ENCODE data around the gene GGTLC2. TPM values are rescaled to one million over a fixed set of nuclear protein-coding genes. Genes with fewer than 3 reads are reported as not detected.
"Not testable (repeated sequence)": the region's sequence is repeated elsewhere in the genome, so short reads cannot be mapped to it uniquely, and the experiment has no call there.

Gene GGTLC2
- total RNA-seq, 6 donors from 2014 or later, result 0.89 to 5.3 (median 4.3) TPM; not detected in 2

DNA sequence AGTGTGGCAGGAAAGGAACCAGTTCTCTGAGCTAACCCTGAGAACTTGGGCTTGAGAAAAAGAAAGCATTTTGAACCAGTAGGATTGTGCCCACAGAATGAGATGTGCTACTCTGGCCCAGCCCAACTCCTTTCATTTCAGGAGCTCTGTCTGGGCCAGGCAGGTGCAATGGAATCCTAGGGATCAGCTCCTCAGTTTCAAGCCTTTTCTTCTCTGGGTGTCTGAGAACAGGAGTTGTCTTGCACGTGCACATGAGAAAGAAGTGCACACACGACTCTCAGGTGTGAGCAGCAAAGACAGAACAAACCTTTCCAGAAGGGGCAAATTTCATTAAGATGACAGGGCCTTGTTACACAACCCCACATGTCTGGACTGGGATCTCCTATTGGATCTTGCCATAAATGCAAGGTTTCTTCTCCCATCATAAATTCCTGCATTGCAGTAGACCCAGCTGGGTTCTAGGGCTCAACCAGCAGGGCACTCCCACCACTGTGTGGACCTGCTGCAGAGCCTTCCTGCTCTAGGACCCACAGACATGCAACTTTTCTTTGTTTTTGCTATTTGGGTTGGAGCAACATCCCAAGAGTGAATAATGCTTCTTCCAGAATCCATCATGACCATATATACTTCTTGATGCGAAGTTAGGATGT, 24.5 kb upstream of the GGTLC2 start:
- Histone ChIP-seq H3K27me3 (no peaks in the 10 kb centered on the region), H3K4me3 (no peak overlapping the region), H3K4me1 (no peaks in the 10 kb centered on the region), H3K36me3 (no peaks in the 10 kb centered on the region), H3K9me3 (peaks cover 0 to 4% (median 2%) of the 10 kb centered on the region in 4 donors), H3K27ac (no peak overlapping the region)
- DNase-seq (no peak), ATAC-seq (ENCODE audit: low FRiP score in 2 of 2) (no peak)
- WGBS, 2 donors, result 68 to 72% methylated on average over 3 of the region's 3 CpGs
- TF ChIP-seq POLR2A (IDR thresholded peaks at IDR 0.05) (no peak), EP300 (IDR thresholded peaks at IDR 0.05) (no peak), POLR2AphosphoS5 (IDR thresholded peaks at IDR 0.05) (no peak)
- TF ChIP-seq, protein P1, sequence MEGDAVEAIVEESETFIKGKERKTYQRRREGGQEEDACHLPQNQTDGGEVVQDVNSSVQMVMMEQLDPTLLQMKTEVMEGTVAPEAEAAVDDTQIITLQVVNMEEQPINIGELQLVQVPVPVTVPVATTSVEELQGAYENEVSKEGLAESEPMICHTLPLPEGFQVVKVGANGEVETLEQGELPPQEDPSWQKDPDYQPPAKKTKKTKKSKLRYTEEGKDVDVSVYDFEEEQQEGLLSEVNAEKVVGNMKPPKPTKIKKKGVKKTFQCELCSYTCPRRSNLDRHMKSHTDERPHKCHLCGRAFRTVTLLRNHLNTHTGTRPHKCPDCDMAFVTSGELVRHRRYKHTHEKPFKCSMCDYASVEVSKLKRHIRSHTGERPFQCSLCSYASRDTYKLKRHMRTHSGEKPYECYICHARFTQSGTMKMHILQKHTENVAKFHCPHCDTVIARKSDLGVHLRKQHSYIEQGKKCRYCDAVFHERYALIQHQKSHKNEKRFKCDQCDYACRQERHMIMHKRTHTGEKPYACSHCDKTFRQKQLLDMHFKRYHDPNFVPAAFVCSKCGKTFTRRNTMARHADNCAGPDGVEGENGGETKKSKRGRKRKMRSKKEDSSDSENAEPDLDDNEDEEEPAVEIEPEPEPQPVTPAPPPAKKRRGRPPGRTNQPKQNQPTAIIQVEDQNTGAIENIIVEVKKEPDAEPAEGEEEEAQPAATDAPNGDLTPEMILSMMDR (IDR thresholded peaks at IDR 0.05), result no peak

DNA sequence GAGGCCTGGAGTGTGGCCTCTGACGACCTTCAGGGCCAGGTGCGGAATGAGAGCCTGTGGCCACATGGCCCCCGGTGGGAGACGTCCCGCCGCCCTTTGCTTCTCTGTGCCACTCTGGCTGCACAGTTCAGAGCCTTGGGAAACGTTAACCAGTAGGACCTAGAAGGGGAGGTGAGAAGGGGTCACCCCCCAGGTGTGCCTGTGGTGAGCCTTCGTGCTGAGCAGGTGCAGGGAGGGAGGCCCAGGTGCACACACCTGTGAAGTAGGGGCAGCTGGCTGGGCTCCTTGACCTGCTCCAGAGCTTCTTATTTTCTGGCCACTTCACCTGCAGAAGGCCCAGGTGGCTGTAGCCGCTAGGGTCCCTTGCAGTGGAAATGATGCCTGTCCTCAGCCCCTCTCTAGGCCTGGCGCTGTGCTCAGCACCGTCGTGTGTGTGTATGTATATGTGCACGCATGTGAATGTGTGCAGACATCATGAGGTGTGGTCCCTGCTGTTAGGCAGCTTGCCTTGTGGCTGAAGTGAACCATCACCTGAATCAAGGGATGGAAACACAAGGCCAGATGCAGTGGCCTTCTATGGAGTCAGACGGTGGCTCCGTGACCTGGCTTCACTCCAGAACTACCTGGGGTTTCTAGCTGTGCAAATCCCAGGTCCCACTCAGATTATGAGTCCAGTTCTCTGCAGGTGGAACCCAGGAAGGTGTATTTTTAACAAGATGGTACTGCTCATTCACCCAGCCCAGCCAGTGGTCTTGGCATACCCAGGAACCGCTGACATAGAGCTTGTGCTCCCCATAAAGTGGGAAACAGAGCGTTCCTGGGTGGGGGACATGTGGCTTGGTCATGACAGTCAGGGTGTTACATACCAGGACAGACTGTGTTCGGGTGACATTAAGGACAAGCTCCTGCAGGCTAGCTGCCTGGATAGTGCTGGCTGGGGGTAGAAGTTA, 15.6 kb upstream of the GGTLC2 start:
- 90% methylated on average over 8 of the region's 18 CpGs; no CpG with 5 or more reads in 1 of the 2 donors for WGBS, 2 donors
- H3K4me3 ChIP-seq, H3K9me3 ChIP-seq, H3K36me3 ChIP-seq, H3K4me1 ChIP-seq, H3K27me3 ChIP-seq, H3K27ac ChIP-seq: not testable (repeated sequence)
- ATAC-seq (ENCODE audit: low FRiP score in 2 of 2), result peak in 1 of 2 donors; percentile 59
- DNase-seq, result peak in 1 of 2 donors; percentile 23

DNA sequence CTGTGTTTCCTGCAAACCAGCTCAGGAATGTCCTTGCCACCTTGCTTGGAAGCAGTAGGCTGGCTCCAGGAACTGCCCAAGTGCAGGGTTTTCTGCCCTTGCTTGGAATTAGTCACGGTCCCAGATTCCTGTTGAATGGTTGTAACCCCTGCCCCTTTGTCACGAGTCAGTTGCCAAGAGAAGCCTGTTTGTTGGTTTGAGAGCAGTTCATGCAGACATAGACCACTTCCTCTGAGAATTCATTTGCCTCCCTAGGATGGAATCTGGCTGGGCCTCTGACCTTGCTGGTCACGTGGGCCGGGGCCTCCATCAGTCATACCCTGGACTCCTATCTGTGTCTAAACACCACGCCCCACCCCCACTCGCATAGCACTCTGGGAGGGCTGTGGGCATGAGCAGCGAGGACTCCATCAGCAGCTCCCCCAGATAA, 13.2 kb upstream of the GGTLC2 start:
- H3K4me3 ChIP-seq; H3K36me3 ChIP-seq; H3K27me3 ChIP-seq; H3K4me1 ChIP-seq; H3K27ac ChIP-seq; H3K9me3 ChIP-seq; ATAC-seq (ENCODE audit: low FRiP score in 2 of 2); DNase-seq: not testable (repeated sequence)
- 37 to 47% methylated on average over 2 to 7 of the region's 7 CpGs for WGBS, 2 donors

DNA sequence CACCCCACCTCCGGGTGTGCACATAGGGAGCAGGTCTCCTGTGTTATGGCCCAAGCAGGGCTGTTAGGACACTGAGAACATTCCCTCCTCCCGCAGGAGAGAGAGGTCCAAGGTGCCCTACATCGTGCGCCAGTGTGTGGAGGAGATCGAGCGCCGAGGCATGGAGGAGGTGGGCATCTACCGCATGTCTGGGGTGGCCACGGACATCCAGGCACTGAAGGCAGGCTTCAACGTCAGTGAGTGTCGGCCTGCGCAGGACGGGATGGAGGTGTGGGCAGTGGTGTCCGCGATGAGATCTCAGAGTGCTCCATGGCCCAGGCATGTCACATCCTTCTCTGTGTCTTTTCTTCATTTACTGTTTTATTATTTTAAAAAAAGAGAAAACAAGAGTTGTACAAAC, 12.2 kb upstream of the GGTLC2 start:
- not testable (repeated sequence) for H3K36me3 ChIP-seq; H3K27ac ChIP-seq; H3K4me1 ChIP-seq; H3K27me3 ChIP-seq; H3K9me3 ChIP-seq; DNase-seq; H3K4me3 ChIP-seq; ATAC-seq (ENCODE audit: low FRiP score in 2 of 2)
- 92 to 95% methylated on average over 7 to 8 of the region's 15 CpGs for WGBS, 2 donors

DNA sequence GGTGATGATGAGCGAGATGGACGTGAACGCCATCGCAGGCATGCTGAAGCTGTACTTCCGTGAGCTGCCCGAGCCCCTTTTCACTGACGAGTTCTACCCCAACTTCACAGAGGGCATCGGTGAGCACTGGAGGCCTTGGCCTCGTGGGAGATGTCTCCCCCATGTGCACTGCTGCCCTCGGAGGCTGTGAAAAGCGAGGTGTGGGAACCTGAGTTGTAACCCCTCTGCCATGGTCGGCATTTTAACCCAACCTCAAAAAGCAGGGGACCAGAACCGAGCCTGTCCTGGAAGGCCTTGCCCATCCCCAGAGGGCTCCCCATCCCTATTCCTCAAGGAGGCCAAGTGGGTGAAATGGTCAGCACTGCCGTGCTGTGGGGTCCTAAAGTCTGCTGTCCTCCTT, 10.9 kb upstream of the GGTLC2 start:
- 86 to 88% methylated on average over 10 to 14 of the region's 14 CpGs for WGBS, 2 donors
- not testable (repeated sequence) for H3K4me1 ChIP-seq, DNase-seq

DNA sequence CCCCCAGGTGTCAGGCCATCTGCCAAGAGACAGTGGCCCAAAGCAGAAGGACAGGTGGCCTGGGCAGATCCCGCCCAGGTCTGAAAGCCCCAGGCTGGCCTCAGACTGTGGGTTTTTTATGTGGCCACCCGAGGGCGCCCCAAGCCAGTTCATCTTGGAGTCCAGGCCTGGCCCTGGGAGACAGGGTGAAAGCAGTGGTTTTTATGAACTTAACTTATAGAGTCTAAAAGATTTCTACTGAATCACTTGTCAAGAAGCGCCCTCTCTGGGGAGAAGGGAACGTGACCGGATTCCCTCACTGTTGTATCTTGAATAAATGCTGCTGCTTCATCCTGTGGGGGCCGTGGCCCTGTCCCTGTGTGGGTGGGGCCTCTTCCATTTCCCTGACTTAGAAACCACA, 8.2 kb upstream of the GGTLC2 start:
- H3K27me3 ChIP-seq; ATAC-seq (ENCODE audit: low FRiP score in 2 of 2); H3K4me3 ChIP-seq; H3K27ac ChIP-seq; H3K9me3 ChIP-seq; H3K36me3 ChIP-seq; H3K4me1 ChIP-seq: not testable (repeated sequence)
- WGBS, 2 donors, result 30 to 32% methylated on average over 4 to 6 of the region's 7 CpGs
- TF ChIP-seq, protein P1 (IDR thresholded peaks at IDR 0.05), result peak in 1 of 6 experiments; percentile 24
- peak in 1 of 2 donors; percentile 51 for DNase-seq

More for the DNA sequence above, 10.9 kb upstream of the GGTLC2 start:
- H3K27me3 ChIP-seq; H3K9me3 ChIP-seq; ATAC-seq (ENCODE audit: low FRiP score in 2 of 2); H3K27ac ChIP-seq; H3K36me3 ChIP-seq; H3K4me3 ChIP-seq: not testable (repeated sequence)

DNA sequence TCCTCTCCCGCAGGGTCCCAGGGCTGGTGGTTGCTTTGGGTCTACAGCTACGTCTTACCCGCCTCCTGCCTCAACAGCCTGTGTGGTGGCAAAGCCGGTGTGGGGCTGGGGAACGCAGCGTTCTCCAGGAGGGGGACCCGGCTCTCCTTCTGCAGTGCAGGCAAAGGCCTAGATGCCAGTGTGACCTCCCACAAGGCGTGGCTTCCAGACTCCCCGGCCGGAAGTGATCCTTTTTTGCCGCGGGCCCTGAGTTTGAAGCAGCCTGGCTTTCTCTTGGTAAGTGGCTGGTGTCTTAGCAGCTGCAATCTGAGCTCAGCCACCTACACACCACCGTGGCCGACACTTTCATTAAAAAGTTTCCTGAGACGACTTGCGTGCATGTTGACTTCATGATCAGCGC, 6.1 kb upstream of the GGTLC2 start:
- H3K27me3 ChIP-seq; ATAC-seq (ENCODE audit: low FRiP score in 2 of 2): not testable (repeated sequence)
- 70% methylated on average over 7 of the region's 17 CpGs; no CpG with 5 or more reads in 1 of the 2 donors for WGBS, 2 donors

DNA sequence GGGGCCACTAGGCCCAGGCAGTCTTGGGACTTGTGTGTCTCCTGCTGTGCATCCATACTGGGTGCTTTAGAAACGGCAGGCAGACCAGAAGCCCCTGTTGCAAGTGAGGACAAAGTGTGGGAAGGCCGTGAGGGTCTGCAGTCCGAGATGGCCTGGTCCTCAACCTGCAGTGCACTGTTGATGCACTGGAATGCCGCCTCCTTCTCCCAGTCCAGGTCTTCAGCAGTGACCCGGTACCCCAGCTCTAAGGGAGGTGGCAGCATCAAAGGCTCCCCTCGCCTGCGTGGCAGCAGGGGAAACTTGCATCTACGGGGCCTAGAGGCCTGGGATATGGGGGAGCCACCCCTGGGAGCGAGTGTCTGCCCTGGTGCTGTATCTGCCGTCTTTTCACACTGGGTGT, 2.2 kb upstream of the GGTLC2 start:
- not testable (repeated sequence) for H3K27me3 ChIP-seq; H3K9me3 ChIP-seq; H3K27ac ChIP-seq; H3K36me3 ChIP-seq; DNase-seq; H3K4me1 ChIP-seq; ATAC-seq (ENCODE audit: low FRiP score in 2 of 2); H3K4me3 ChIP-seq
- 97% methylated on average over 9 of the region's 10 CpGs; no CpG with 5 or more reads in 1 of the 2 donors for WGBS, 2 donors

More for the DNA sequence above, 6.1 kb upstream of the GGTLC2 start:
- H3K36me3 ChIP-seq, H3K4me1 ChIP-seq, H3K4me3 ChIP-seq, H3K27ac ChIP-seq, H3K9me3 ChIP-seq, DNase-seq: not testable (repeated sequence)

DNA sequence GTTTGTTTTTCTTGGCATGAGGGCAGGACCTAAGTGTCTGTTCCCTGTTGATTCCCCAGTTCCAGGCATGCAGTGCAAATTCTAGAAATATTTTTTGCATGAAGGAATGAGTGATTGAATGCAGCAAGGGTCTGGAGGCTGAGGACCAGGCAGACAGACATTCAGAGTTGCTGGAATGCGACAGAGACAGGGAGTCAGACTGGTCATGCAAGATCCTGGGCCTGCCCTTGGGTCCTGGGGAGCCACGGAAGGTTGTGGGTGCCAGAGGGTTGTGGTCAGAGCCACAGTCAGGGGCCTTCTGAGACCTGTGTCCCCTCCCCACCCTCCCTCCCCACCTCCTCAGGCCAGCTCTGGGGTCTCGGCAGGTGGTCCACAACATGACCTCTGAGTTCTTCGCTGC, 1.6 kb downstream of the GGTLC2 start:
- H3K4me3 ChIP-seq; DNase-seq; H3K36me3 ChIP-seq; H3K27me3 ChIP-seq; H3K4me1 ChIP-seq; ATAC-seq (ENCODE audit: low FRiP score in 2 of 2); H3K9me3 ChIP-seq; H3K27ac ChIP-seq: not testable (repeated sequence)
- WGBS, 2 donors, result 56 to 80% methylated on average over 2 of the region's 4 CpGs
